ENCODE measurements around the gene CPEB2.

- TF ChIP-seq, protein P1, sequence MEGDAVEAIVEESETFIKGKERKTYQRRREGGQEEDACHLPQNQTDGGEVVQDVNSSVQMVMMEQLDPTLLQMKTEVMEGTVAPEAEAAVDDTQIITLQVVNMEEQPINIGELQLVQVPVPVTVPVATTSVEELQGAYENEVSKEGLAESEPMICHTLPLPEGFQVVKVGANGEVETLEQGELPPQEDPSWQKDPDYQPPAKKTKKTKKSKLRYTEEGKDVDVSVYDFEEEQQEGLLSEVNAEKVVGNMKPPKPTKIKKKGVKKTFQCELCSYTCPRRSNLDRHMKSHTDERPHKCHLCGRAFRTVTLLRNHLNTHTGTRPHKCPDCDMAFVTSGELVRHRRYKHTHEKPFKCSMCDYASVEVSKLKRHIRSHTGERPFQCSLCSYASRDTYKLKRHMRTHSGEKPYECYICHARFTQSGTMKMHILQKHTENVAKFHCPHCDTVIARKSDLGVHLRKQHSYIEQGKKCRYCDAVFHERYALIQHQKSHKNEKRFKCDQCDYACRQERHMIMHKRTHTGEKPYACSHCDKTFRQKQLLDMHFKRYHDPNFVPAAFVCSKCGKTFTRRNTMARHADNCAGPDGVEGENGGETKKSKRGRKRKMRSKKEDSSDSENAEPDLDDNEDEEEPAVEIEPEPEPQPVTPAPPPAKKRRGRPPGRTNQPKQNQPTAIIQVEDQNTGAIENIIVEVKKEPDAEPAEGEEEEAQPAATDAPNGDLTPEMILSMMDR (IDR thresholded peaks at IDR 0.05) = no peak
- TF ChIP-seq POLR2A (IDR thresholded peaks at IDR 0.05) = no peak
Measured at GRCh38 chr4:15084780-15085179, 82.5 kb downstream of the CPEB2 start.

Measured in adrenal gland (tissue), 5 donors.